Esophagus muscularis mucosa (tissue), 4 donors: ENCODE data around the gene TMEM120B. TPM values are rescaled to one million over a fixed set of nuclear protein-coding genes. Genes with fewer than 3 reads are reported as not detected.

Experiments
- DNase-seq: peaks from one replicate; pipeline ENCODE4 v3.0.0-alpha.2; 2017; ENCODE audit errors: extremely low spot score
- H3K27ac ChIP-seq, 4 donors: fragments of 200-600 bp; sonication (generic); replicated peaks in 1 of 4; 1 replicate in 3 of 4; 2 replicates in 1 of 4; pipeline ENCODE4 v1.5.1; 2016 to 2019; ENCODE audit warnings: mild to moderate bottlenecking in 1 of 4
- H3K27me3 ChIP-seq, 4 donors: fragments of 200-600 bp; sonication (generic); one replicate each; pipeline versions ENCODE4 v1.5.1 to v1.6.0; 2016 to 2019
- H3K36me3 ChIP-seq, 4 donors: fragments of 200-600 bp; sonication (generic); one replicate each; pipeline ENCODE4 v1.5.1; 2016 to 2019
- H3K4me1 ChIP-seq, 4 donors: fragments of 200-600 bp; sonication (generic); one replicate each; pipeline ENCODE4 v1.5.1; 2016 to 2019
- H3K4me3 ChIP-seq, 4 donors: fragments of 200-600 bp; sonication (generic); 1 replicate in 2 of 4; 2 replicates in 2 of 4; pipeline ENCODE4 v1.5.1; 2016 to 2019; ENCODE audit warnings: mild to moderate bottlenecking in 4 of 4, moderate library complexity in 1 of 4
- H3K9me3 ChIP-seq, 4 donors: fragments of 200-600 bp; sonication (generic); 1 replicate in 3 of 4; 2 replicates in 1 of 4; pipeline ENCODE4 v1.5.1; 2016 to 2019
- CTCF ChIP-seq, 3 experiments: fragments of 200-600 bp in 2 of 3; fragments of 450-650 bp in 1 of 3; sonication (generic) in 2 of 3; IDR thresholded peaks; one replicate each; pipeline ENCODE4 v1.5.1; 2017 to 2019; ENCODE audit warnings: antibody characterized with exemption in 3 of 3, mild to moderate bottlenecking in 2 of 3, moderate library complexity in 1 of 3
- EP300 ChIP-seq: sonication (generic); formaldehyde crosslinking; IDR thresholded peaks from one replicate; pipeline ENCODE4 v1.6.1; 2017; ENCODE audit warnings: antibody characterized with exemption
- POLR2A ChIP-seq: fragments of 450-650 bp; IDR thresholded peaks from one replicate; pipeline ENCODE4 v1.6.1; 2017; ENCODE audit warnings: antibody characterized with exemption, moderate library complexity, mild to moderate bottlenecking, low read depth
- POLR2AphosphoS5 ChIP-seq, 2 donors: sonication (generic); formaldehyde crosslinking; IDR thresholded peaks; one replicate each; pipeline ENCODE4 v1.6.1; 2017; ENCODE audit warnings: antibody characterized with exemption in 2 of 2
- WGBS: methylation state at CpG from one replicate; pipeline ENCODE4 v1.1.5; 2018; 5-methylcytosine and 5-hydroxymethylcytosine counted together
- intact Hi-C: fragments of 100-400 bp; cut with DNase I; formaldehyde crosslinking; loops from one replicate; pipeline ENCODE4 v1.15.1; 2023
- total RNA-seq, 4 donors: library from RNA; depleted of rRNA; stranded (reverse); fragments of >200 nt; gene quantifications; one replicate each; pipeline versions ENCODE4 v1.1.0 to v1.2.1, GENCODE V29; 2016

Gene TMEM120B
- total RNA-seq, 4 donors from 2014 or later = 4.5 to 14.1 (median 6.4) TPM

GRCh38 chr12:121804417-121805111 is 92.0 kb downstream of the TMEM120B start:
- DNase-seq = no peak
- intact Hi-C loops = no loop called here
- Histone ChIP-seq H3K4me1 (peaks cover 29 to 44% (median 38%) of the 10 kb centered on the region in 4 donors), H3K27me3 (no peaks in the 10 kb centered on the region), H3K27ac (peak overlapping the region; percentile 97 to 100 (median 100)), H3K9me3 (no peaks in the 10 kb centered on the region), H3K36me3 (peaks cover 10 to 31% (median 21%) of the 10 kb centered on the region in 4 donors), H3K4me3 (peak overlapping the region; percentile 65 to 94 (median 84))
- TF ChIP-seq POLR2AphosphoS5 (IDR thresholded peaks at IDR 0.05) (no peak), POLR2A (no peak), CTCF (IDR thresholded peaks at IDR 0.05) (no peak), EP300 (no peak)
- 0% methylated on average over 15 of the region's 63 CpGs for WGBS

- no peak for DNase-seq
- 2% methylated on average over 31 of the region's 45 CpGs for WGBS
These were observed 92.8 kb downstream of the TMEM120B start for GRCh38 chr12:121805171-121806008.

GRCh38 chr12:121806009-121806545 is 93.5 kb downstream of the TMEM120B start:
- Histone ChIP-seq H3K27me3 (no peaks in the 10 kb centered on the region), H3K36me3 (peaks cover 24 to 47% (median 35%) of the 10 kb centered on the region in 4 donors), H3K27ac (peak overlapping the region; percentile 97 to 100 (median 100)), H3K4me3 (peak overlapping the region; percentile 65 to 94 (median 84)), H3K9me3 (no peaks in the 10 kb centered on the region), H3K4me1 (peaks cover 39 to 58% (median 50%) of the 10 kb centered on the region in 4 donors)
- 8% methylated on average over 16 of the region's 16 CpGs for WGBS
- TF ChIP-seq CTCF (IDR thresholded peaks at IDR 0.05) (no peak), POLR2AphosphoS5 (IDR thresholded peaks at IDR 0.05) (no peak), POLR2A (no peak), EP300 (no peak)
- intact Hi-C loops = no loop called here
- DNase-seq = no peak

More at GRCh38 chr12:121805171-121806008, 92.8 kb downstream of the TMEM120B start:
- H3K4me3 ChIP-seq = peak overlapping the region; percentile 65 to 94 (median 84)
- H3K4me1 ChIP-seq = peaks cover 32 to 51% (median 43%) of the 10 kb centered on the region in 4 donors
- intact Hi-C loops = no loop called here
- no peaks in the 10 kb centered on the region for H3K27me3 ChIP-seq
- TF ChIP-seq POLR2AphosphoS5 (IDR thresholded peaks at IDR 0.05) (no peak), EP300 (no peak), POLR2A (no peak), CTCF (IDR thresholded peaks at IDR 0.05) (no peak)
- H3K27ac ChIP-seq = peak overlapping the region; percentile 97 to 100 (median 100)
- H3K36me3 ChIP-seq = peaks cover 19 to 40% (median 29%) of the 10 kb centered on the region in 4 donors
- H3K9me3 ChIP-seq = no peaks in the 10 kb centered on the region

GRCh38 chr12:121806546-121807423 is 94.2 kb downstream of the TMEM120B start:
- TF ChIP-seq CTCF (IDR thresholded peaks at IDR 0.05) (no peak), POLR2A (no peak), POLR2AphosphoS5 (IDR thresholded peaks at IDR 0.05) (no peak), EP300 (no peak)
- peak overlapping the region; percentile 97 to 100 (median 100) for H3K27ac ChIP-seq

More at GRCh38 chr12:121806546-121807423, 94.2 kb downstream of the TMEM120B start:
- peaks cover 46 to 65% (median 56%) of the 10 kb centered on the region in 4 donors for H3K4me1 ChIP-seq
- intact Hi-C loops = no loop called here
- H3K36me3 ChIP-seq = peaks cover 24 to 48% (median 36%) of the 10 kb centered on the region in 4 donors
- H3K27me3 ChIP-seq = no peaks in the 10 kb centered on the region
- peak overlapping the region; percentile 65 to 94 (median 84) for H3K4me3 ChIP-seq
- DNase-seq = no peak
- 45% methylated on average over 16 of the region's 21 CpGs for WGBS
- no peaks in the 10 kb centered on the region for H3K9me3 ChIP-seq
